AG09319 (cell line): Measurements from ENCODE around the gene ACSS2.

Experiments
- DNase-seq: peaks from one replicate; pipeline ENCODE4 v3.0.0-alpha.2; 2010; ENCODE audit warnings: low read depth; ENCODE audit errors: extremely low read depth
- CTCF ChIP-seq: IDR thresholded peaks from 2 replicates; pipeline ENCODE4 v1.5.1; 2011; ENCODE audit warnings: low read depth, mild to moderate bottlenecking, inconsistent platforms, low read length, moderate library complexity

Gene ACSS2

GRCh38 chr20:34951252-34951651 lies 74.8 kb downstream of the ACSS2 start:
- TF ChIP-seq CTCF: no peak
- no peak for DNase-seq

DNA sequence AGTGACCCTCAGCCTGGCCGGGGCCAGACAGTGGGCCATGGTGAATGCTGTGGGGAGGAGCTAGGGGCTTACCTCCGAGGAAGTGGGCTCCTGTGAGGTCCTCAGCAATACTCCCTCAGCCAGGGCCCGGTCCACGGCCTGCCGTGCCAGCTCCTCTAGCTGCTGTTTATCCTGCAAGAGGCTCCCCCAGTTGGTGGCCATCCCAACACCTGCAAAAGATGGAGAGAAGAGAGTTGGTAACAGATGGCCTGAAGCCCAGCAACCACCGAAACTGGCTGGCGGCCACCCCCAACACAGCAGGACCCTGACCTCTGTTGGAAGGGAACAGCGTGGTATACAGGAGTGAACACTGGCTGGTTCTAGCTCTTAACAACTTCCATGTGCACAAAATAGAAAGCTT lies 75.2 kb downstream of the ACSS2 start:
- no peak for TF ChIP-seq CTCF
- no peak for DNase-seq

DNA sequence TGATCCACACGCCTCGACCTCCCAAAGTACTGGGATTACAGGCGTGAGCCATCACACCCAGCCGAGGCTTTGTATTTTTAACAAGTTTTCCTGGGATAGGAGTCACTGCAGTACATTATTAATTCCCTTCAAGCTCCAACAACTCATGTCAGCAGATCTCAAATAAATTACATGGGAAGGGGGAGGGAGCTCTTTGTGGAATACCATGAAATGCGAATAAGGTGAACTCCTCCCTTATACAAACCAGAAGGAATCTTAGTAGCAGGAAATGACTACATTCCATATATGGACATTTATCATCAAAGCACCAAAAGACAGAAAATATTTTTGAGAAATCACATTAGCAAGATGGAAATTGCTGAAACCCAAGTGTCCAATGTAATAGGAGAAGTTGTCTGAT lies 76.3 kb downstream of the ACSS2 start:
- no peak for TF ChIP-seq CTCF
- DNase-seq: no peak

DNA sequence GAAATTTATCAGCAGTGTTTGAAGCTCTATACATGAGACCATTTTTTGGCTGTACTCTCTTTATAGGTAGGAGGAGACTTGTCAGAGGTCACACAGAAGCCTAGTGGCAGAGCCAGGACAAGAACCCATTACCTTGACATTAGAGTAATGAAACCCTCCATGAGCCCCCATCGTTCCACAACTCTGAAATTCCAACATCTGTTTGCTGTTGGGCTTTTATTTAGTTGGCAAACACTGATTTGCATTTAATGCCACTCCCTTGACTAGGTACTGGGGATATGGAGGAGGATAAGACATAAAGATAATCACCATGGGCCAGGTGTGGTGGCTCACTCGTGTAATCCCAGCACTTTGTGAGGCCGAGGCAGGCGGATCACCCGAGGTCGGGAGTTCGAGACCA lies 77.5 kb downstream of the ACSS2 start:
- no peak for TF ChIP-seq CTCF

GRCh38 chr20:34954904-34955230 lies 78.5 kb downstream of the ACSS2 start:
- no peak for TF ChIP-seq CTCF
- DNase-seq: no peak

More for the DNA sequence above, 77.5 kb downstream of the ACSS2 start:
- no peak for DNase-seq

DNA sequence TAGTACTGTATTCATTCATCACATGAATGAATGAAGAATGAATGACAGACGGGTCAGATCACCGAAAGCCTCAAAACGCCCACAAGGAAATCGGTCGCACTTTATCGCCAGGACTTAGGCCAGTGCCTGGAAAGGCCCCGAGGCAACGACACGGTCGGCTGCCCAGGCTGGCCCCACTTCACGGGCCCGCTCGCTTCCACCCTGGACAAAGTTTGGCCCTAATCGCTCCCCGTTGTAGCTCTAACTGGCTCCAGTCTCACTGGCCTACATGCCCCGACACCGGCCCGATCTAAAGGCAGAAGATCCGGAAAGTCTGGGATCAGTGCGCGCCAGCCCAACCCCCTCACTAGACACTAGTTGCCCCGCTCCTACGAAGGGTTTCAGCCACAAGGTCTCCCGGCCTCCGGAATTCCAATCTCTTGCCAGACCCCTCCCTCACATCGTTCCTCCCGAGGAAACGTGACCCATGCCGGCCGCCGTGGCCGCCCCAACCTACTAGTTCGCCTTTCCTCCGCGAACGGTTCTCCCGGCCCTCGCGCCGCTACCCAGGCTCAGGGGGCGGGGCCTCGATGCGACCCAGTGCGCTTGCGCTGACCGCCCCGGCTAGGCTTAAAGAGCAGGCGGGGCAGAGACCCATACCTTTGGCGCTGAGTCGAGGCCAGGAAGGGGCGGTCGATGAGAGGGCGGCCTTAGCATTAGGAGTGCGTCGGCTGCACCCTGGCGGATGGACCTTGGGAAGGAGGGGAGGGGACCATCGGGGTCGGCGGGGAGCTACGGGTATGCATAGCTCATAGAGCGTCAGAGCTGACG lies 79.0 kb downstream of the ACSS2 start, which contains the start of the genes GSS and MYH7B:
GSS (minus strand) TSS at position 576 of the 810 bp plus-strand sequence. CDS start 3,954 bp downstream, outside the sequence.
MYH7B (plus strand) TSS at position 638 of the 810 bp plus-strand sequence. CDS start 22,138 bp downstream, outside the sequence.
- TF ChIP-seq CTCF: peak; percentile 50
- DNase-seq: peak; percentile 88

DNA sequence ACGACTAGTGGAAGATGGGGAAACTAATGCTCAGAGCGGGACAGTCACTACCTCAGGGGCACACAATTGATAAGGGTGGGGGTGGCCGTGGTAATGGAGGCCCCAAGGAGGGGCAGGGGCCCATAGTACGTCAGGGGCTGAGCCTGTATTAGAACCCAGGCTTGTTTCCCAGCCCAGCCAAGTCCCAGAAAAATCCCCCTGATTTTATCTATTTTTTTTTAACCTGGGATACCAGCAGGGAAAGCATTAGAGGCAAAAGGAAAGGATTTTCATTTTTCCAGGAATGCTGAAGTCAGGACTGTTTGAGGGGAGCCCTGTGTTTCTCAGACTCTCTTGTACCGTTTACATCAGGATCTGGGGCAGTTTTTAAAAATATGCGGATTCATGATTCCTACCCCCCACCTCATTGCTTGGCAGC lies 79.6 kb downstream of the ACSS2 start:
- no peak for TF ChIP-seq CTCF
- no peak for DNase-seq
